Measurements from ENCODE around the gene UBA7. TPM values are rescaled to one million over a fixed set of nuclear protein-coding genes. Genes with fewer than 3 reads are reported as not detected.

The UBA7 gene
- total and polyA plus RNA-seq, 2 of the 13 experiments (the other 11 are each of a cell fraction or from before 2014, with no cell fraction given): 9.5 to 16.5 TPM

GRCh38 chr3:49802719-49803464 is 10.9 kb downstream of the UBA7 start, which contains the start of gene INKA1 (continued):
- TF ChIP-seq ZNF17 (CRISPR knock-in tag; IDR thresholded peaks at IDR 0.05) (no peak), GABPB1 (CRISPR knock-in tag; IDR thresholded peaks at IDR 0.05) (peak; percentile 65; the same call in 1 of the 2 replicates), MTA1 (CRISPR knock-in tag; IDR thresholded peaks at IDR 0.05; ENCODE audit: borderline replicate concordance) (peak; percentile 52; the same call in 1 of the 2 replicates), KDM2A (CRISPR knock-in tag; IDR thresholded peaks at IDR 0.05; ENCODE audit: borderline replicate concordance, low read depth) (peak; percentile 94), POGZ (CRISPR knock-in tag; IDR thresholded peaks at IDR 0.05) (0 out of 2 replicates have a peak, but pooled peaks have one; percentile 2), FOXC1 (CRISPR knock-in tag; IDR thresholded peaks at IDR 0.05; ENCODE audit: borderline replicate concordance) (peak; percentile 32; the same call in 1 of the 2 replicates), USF2 (IDR thresholded peaks at IDR 0.05; ENCODE audit: low read depth, low read length) (no peak), USF2 (CRISPR knock-in tag; IDR thresholded peaks at IDR 0.05; ENCODE audit: borderline replicate concordance) (0 out of 2 replicates have a peak, but pooled peaks have one; percentile 3), U2AF1 (optimal IDR thresholded peaks at IDR 0.05; ENCODE audit: low read depth, low read length) (peak; percentile 22), HNF4A (CRISPR knock-in tag; IDR thresholded peaks at IDR 0.05) (0 out of 2 replicates have a peak, but pooled peaks have one; percentile 35), MAZ (IDR thresholded peaks at IDR 0.05; ENCODE audit: borderline replicate concordance, low read depth, low read length) (no peak), MAZ (CRISPR knock-in tag; IDR thresholded peaks at IDR 0.05; ENCODE audit: low read depth) (peak; percentile 38), SKIL (CRISPR knock-in tag; IDR thresholded peaks at IDR 0.05; ENCODE audit: borderline replicate concordance) (no peak; the same call in 1 of the 2 replicates), CBFB (CRISPR knock-in tag; IDR thresholded peaks at IDR 0.05) (peak; percentile 61; the same call in 1 of the 2 replicates), SP4 (CRISPR knock-in tag; IDR thresholded peaks at IDR 0.05) (peak; percentile 69; the same call in 1 of the 2 replicates), ZNF577 (CRISPR knock-in tag; IDR thresholded peaks at IDR 0.05; ENCODE audit: borderline replicate concordance, low read depth) (no peak), FLYWCH1 (CRISPR knock-in tag; IDR thresholded peaks at IDR 0.05) (no peak), HNF4G (IDR thresholded peaks at IDR 0.05; ENCODE audit: borderline replicate concordance, low read depth, low read length) (no peak), HNF4G (CRISPR knock-in tag; IDR thresholded peaks at IDR 0.05; ENCODE audit: borderline replicate concordance, low read depth) (peak; percentile 63; the same call in 1 of the 2 replicates), RFXAP (CRISPR knock-in tag; IDR thresholded peaks at IDR 0.05; ENCODE audit: borderline replicate concordance) (peak; percentile 56; the same call in 1 of the 2 replicates), ZNF883 (CRISPR knock-in tag; IDR thresholded peaks at IDR 0.05; ENCODE audit: not compliant biosample characterization) (peak; percentile 69), CHD2 (IDR thresholded peaks at IDR 0.05; ENCODE audit: low read depth, low read length) (no peak), HIC2 (CRISPR knock-in tag; IDR thresholded peaks at IDR 0.05; ENCODE audit: low read depth) (peak; percentile 55; the same call in 1 of the 2 replicates), CBX1 (IDR thresholded peaks at IDR 0.05; ENCODE audit: low read depth) (peak; percentile 45)

Measured in HepG2 (cell line).